Kidney capillary endothelial cell (primary cell): ENCODE data around the gene ADGRL1.
"Not testable (repeated sequence)": the region's sequence is repeated elsewhere in the genome, so short reads cannot be mapped to it uniquely, and the experiment has no call there.

Experiments used
- DNase-seq: peaks from one replicate; pipeline ENCODE4 v3.0.0-alpha.2; 2018; ENCODE audit warnings: low spot score

Gene ADGRL1

DNA sequence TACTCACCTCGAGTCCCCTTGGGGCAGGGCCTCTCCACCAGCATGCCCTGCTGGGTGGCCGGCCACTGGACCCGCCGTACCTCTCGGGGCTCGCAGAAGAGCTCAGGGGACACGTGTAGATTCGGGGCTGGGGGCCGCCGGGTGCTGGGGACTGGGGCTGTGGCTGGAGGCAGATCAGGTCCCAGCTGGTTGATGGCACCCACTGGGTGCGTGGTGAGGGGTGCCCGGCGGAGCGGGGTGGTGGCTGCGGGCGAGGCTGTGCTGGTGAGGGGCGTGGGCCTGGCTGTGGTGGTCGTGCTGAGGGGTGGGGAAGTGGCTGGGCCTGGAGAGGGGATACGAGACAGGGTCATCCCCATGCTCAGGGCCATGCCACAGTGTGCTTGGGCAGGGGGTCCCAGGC lies 44.7 kb downstream of the ADGRL1 start:
- DNase-seq: no peak

- no peak for DNase-seq
Observed at GRCh38 chr19:14160017-14160703, 45.8 kb downstream of the ADGRL1 start.

GRCh38 chr19:14159059-14159458 lies 46.9 kb downstream of the ADGRL1 start:
- no peak for DNase-seq

- DNase-seq: no peak
Observed at GRCh38 chr19:14158276-14159023, 47.5 kb downstream of the ADGRL1 start.

DNA sequence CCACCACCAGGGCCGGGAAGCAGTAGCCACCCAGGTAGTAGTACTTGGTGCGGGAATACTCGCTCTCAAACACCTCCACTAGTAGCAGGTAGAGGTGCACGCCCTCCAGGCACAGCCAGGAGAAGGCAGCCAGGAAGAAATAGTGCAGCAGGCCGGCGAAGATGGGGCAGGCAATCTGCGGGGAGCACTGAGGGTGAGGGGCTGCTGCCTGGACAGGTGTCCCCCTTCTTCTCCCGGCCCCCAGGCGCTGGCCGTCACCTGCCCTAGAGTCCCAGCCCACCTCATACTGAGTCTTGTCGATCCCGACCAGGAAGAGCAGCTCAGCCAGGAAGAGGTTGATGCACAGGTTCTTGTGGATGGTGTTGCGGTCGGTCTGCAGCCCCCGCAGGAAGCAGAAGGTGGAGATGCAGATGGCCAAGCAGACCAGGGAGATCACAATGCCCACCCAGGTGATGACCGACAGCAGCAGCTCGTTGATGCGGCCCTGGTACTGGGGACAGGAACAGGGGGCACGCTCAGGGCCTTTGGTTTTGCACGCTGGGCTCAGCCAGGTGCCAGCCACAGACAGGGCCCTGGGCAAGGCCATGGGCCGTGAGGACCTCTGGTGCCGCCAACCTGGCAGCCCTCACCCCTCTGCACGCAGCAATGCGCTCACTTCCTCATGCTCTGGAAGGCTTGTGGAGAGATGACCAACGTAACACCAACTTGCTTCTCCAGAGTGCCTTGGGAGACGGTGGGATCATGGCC lies 48.8 kb downstream of the ADGRL1 start:
- DNase-seq: no peak

GRCh38 chr19:14156122-14156521 lies 49.8 kb downstream of the ADGRL1 start:
- DNase-seq: no peak

GRCh38 chr19:14155371-14155770 lies 50.6 kb downstream of the ADGRL1 start:
- no peak for DNase-seq

GRCh38 chr19:14152713-14153112 lies 53.3 kb downstream of the ADGRL1 start:
- DNase-seq: no peak

DNA sequence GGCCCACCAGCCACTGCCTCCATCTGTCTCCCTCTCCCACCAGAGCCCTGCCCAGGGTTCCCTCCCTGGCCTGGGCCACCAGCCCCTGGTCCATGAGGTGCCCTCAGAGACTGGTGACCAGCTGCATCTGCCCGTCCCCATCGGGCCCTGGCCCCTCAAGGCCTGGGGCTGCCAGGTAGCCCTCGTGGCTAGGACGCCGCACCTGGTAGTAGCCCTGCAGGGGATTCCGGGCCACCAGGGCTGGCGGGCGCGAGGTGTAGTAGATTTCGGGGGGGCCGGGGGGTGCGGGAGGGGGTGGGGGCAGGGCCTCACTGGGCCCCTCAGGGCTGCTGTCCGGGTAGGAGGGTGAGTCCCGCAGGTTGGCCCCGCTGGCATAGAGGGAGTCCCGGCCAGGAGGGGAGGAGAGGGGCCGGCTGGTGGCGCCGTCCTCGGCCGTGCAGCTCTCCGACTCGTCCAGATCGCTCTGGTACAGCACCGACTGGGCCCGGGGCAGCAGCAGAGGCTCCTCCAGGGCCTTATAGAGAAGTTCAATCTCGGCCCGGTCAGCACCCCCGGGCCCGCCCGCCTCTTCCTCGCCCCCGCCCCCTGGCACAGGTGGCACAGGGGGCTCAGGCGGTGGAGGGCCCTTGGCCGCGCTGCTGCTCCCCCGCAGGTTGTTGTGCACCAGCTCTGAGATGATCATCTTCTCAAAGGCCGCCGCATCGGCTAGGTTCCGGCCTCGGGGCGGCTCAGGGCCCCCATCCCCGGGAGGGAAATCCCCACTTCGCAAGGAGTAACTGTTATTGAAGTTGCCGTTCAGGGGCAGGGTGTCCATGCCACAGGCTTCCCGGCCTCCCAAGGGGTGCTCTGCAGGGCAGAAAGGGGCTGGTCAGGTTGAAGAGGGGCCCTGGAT lies 55.0 kb downstream of the ADGRL1 start:
- DNase-seq: no peak

- no peak for DNase-seq
Observed at GRCh38 chr19:14150041-14150769, 55.8 kb downstream of the ADGRL1 start.

- DNase-seq: peak; percentile 10
Observed at GRCh38 chr19:14149509-14149994, 56.4 kb downstream of the ADGRL1 start.

DNA sequence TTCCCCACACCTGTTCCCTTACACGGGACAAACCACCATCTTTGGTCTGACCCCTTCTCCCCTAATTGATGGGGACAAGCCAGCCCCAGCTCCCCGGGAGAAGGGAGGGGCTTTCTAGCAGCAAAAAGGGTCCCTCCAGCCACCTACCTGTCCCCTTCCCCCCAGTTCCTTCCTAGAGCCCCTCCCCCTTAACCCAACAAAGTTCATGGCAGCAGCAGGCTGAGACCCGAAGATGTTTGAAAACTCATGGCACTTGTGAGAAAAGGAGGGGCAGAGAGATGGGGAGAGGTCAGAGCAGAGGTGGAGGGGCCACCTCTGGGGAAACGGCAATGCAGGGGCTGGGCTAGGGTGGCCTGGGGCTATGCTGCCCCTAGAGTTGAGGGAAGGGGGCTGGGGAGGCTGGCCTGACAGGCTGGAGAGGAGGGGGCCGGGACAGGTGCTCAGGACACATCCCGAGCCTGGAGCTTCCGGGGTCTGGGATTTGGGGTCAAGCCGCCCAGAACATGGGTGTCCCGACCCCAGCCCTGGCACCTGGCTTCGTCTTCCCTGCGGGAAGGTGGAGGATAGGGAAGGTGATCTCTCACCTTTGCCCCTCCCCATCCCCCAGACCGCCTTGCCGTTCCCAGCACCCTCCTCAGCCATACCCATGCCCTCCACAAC lies 57.1 kb downstream of the ADGRL1 start:
- no peak for DNase-seq

DNA sequence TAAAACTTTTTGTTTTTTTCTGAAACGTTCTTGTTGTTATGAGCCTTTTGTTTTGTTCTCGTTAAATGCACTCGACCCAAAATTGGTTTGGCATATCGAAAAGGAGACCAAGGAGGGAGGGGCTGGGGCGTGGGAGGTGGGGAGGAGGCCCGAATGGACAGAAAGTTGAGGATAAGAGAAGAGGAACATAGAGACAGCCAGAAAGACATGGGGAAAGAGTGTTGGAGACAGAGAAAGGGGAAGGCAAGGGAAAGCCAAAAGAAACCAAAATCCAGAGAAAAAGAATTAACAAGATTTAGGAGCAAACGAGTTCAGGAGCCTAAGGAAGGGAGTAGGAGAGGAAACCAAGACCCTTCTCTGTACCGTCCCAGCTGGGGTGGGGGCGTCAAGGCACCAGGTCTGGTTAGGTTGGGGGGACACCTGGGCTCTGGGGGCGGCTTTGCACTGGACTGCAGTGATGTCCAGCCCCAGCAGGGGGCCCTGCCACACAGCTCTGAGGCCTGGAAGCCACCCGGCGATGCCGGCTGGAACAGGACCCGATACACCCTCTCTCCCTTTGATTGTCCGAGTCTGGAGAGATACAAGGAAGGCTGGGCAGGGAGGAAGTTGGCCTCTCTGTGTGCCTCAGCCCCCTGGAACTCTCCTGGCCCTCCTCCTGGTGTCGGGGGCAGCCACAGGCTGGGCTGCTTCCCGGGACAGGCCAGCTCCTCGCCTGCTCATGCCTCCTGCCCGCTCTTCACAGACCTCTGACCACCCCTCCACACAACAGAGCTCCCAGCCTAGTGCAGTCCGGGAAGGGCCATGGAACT lies 58.0 kb downstream of the ADGRL1 start:
- peak; percentile 58 for DNase-seq

- no peak for DNase-seq
Observed at GRCh38 chr19:14146789-14147216, 59.2 kb downstream of the ADGRL1 start.

DNA sequence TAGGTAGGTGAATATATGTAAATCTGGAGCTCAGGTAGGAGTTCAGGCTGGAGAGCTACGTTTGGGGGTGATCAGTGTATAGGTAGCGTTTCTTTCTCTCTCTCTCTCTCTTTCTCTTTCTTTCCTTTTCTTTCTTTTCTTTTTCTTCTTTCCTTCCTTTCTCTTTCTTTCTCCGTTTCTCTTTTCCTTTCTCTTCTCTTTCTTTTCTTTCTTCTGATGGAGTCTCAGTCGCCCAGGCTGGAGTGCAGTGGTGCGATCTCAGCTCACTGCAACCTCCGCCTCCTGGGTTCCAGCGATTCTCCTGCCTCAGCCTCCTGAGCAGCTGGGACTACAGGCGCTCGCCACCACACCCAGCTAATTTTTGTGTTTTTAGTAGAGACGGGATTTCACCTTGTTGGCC lies 59.8 kb downstream of the ADGRL1 start:
- not testable (repeated sequence) for DNase-seq

GRCh38 chr19:14145381-14145780 lies 60.6 kb downstream of the ADGRL1 start:
- no peak for DNase-seq

GRCh38 chr19:14142262-14143190 lies 63.4 kb downstream of the ADGRL1 start:
- no peak for DNase-seq

GRCh38 chr19:14141041-14141440 lies 64.9 kb downstream of the ADGRL1 start:
- no peak for DNase-seq
